ENCODE results near the gene ENDOD1. TPM values are rescaled to one million over a fixed set of nuclear protein-coding genes. Genes with fewer than 3 reads are reported as not detected.

ENDOD1 gene
- total RNA-seq, 1 donor from 2014 or later, result 1.9 TPM

DNA sequence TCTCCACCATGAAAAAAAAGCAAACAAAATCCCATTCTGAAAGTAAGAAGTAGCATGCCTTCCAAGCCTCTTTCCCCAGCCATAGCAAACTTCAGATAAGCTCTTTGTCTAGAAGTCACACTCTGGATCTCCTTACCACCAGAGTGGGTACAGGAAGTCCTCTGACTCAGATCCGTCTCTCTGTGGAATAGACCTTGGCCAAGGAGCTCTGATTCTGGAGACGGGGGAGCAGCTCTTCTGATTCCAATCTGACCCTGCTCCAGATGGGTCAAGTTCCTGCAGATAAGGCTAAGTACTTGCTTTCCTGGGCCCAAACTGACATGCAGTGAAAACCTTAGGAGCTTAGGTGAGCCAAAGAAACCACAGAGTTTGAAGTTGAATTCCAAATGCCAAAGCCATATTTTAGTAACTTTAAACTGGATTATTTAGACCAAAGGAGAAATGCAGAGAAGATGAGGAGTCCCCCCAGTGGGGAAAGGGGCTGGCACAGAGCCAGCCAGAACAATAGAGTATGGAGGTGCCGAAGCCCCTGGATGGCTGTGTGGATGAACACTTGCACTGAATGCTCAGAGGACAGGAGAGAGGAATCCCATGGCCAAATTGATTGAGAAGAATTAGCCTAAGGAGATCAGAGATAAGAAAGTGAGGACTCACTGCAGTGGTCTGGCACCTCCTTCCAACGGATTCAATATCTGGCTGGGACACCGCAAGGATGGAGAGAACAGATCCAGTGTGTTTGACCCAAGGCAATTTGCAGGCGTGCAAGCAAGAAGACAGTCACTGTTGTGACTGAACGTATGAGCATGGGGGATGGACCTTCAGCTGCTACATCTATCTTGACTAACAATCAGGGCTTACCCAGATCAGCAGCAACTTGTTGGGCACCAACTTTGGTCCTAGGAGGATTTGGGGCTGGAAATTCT, 54.9 kb downstream of the ENDOD1 start:
- H3K36me3 ChIP-seq, result no peaks in the 10 kb centered on the region
- no peak overlapping the region for H3K4me3 ChIP-seq
- H3K9ac ChIP-seq, result no peak overlapping the region
- peaks cover 2% of the 10 kb centered on the region for H3F3A ChIP-seq (ENCODE audit: low read depth)
- H3K27ac Mint-ChIP-seq, result no peak overlapping the region
- no peak overlapping the region for H3K27ac ChIP-seq
- no peak overlapping the region for H3K4me2 ChIP-seq
- H2AFZ ChIP-seq (replicated peaks), result no peak overlapping the region
- no peaks in the 10 kb centered on the region for H3K36me3 Mint-ChIP-seq
- DNase-seq (ENCODE audit: low spot score), result no peak
- H3K9me3 Mint-ChIP-seq, result no peaks in the 10 kb centered on the region
- H3K79me2 ChIP-seq (ENCODE audit: low read depth), result no peaks in the 10 kb centered on the region
- no peaks in the 10 kb centered on the region for H4K20me1 ChIP-seq (ENCODE audit: low read depth)
- TF ChIP-seq EZH2 (IDR thresholded peaks at IDR 0.05) (no peak), EZH2phosphoT487 (IDR thresholded peaks at IDR 0.05) (no peak), CTCF (IDR thresholded peaks at IDR 0.05) (no peak)
- no peak overlapping the region for H3K4me3 Mint-ChIP-seq
- no peaks in the 10 kb centered on the region for H3K9me3 ChIP-seq (ENCODE audit: low read depth)
- peaks cover 98% of the 10 kb centered on the region for H3K27me3 ChIP-seq
- H3K4me1 Mint-ChIP-seq, result peaks cover 17% of the 10 kb centered on the region
- H3K4me1 ChIP-seq, result no peaks in the 10 kb centered on the region
- peaks cover 2% of the 10 kb centered on the region for H3K27me3 Mint-ChIP-seq (ENCODE audit: insufficient read depth, low read depth)

- peaks cover 19% of the 10 kb centered on the region for H3K4me1 Mint-ChIP-seq
- H3K36me3 Mint-ChIP-seq, result no peaks in the 10 kb centered on the region
- peaks cover 2% of the 10 kb centered on the region for H3K27me3 Mint-ChIP-seq (ENCODE audit: insufficient read depth, low read depth)
- Histone ChIP-seq H3K36me3 (no peaks in the 10 kb centered on the region), H4K20me1 (ENCODE audit: low read depth) (no peaks in the 10 kb centered on the region), H3K4me1 (peaks cover 4% of the 10 kb centered on the region), H3F3A (ENCODE audit: low read depth) (peaks cover 11% of the 10 kb centered on the region), H3K9ac (no peak overlapping the region), H3K27ac (no peak overlapping the region), H2AFZ (replicated peaks) (no peak overlapping the region), H3K27me3 (peaks cover 98% of the 10 kb centered on the region), H3K4me3 (no peak overlapping the region), H3K79me2 (ENCODE audit: low read depth) (no peaks in the 10 kb centered on the region), H3K4me2 (no peak overlapping the region), H3K9me3 (ENCODE audit: low read depth) (no peaks in the 10 kb centered on the region)
- H3K27ac Mint-ChIP-seq, result no peak overlapping the region
- H3K9me3 Mint-ChIP-seq, result no peaks in the 10 kb centered on the region
- H3K4me3 Mint-ChIP-seq, result no peak overlapping the region
- TF ChIP-seq EZH2 (IDR thresholded peaks at IDR 0.05) (no peak), EZH2phosphoT487 (IDR thresholded peaks at IDR 0.05) (no peak), CTCF (IDR thresholded peaks at IDR 0.05) (no peak)
- no peak for DNase-seq (ENCODE audit: low spot score)
These were observed 55.9 kb downstream of the ENDOD1 start for GRCh38 chr11:95145430-95146060.

DNA sequence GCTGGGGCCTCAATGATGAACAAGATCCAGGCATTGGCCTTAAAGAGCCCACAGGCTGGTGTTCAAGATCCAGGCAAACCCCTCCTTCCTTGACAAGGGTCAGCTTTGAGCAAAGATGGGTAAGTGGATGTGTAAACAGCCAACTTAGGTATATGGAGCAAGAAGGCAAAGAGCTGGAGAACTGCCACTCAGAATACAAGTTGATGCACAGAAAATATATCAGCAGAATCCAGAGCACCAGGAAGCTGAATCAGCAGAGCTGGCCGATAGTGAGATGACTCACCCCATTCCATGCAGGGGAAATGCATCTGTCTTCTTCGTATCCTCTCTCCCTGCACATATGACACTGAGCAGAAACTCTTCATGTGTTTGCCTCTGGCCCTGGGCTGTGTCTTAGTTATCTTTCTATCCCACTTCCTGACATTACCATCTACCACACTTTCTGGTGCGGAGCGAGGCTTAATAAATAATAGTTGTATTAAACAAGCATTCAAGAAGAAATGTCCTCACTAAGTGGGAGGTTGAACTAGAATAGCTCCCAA, 57.8 kb downstream of the ENDOD1 start:
- no peak overlapping the region for H3K27ac ChIP-seq

More for the DNA sequence above, 57.8 kb downstream of the ENDOD1 start:
- H3K27me3 ChIP-seq, result peaks cover 83% of the 10 kb centered on the region
- no peak overlapping the region for H3K4me3 ChIP-seq
- peaks cover 25% of the 10 kb centered on the region for H3K4me1 Mint-ChIP-seq
- H3K36me3 Mint-ChIP-seq, result no peaks in the 10 kb centered on the region
- no peak overlapping the region for H3K27ac Mint-ChIP-seq
- no peaks in the 10 kb centered on the region for H3K36me3 ChIP-seq
- no peaks in the 10 kb centered on the region for H4K20me1 ChIP-seq (ENCODE audit: low read depth)
- H3K9ac ChIP-seq, result no peak overlapping the region
- no peak overlapping the region for H3K4me2 ChIP-seq
- H3F3A ChIP-seq (ENCODE audit: low read depth), result peaks cover 25% of the 10 kb centered on the region
- no peaks in the 10 kb centered on the region for H3K79me2 ChIP-seq (ENCODE audit: low read depth)
- no peak for DNase-seq (ENCODE audit: low spot score)
- no peak overlapping the region for H3K4me3 Mint-ChIP-seq
- H3K27me3 Mint-ChIP-seq (ENCODE audit: insufficient read depth, low read depth), result peaks cover 2% of the 10 kb centered on the region
- H3K4me1 ChIP-seq, result peaks cover 4% of the 10 kb centered on the region
- H2AFZ ChIP-seq (replicated peaks), result no peak overlapping the region
- H3K9me3 Mint-ChIP-seq, result no peaks in the 10 kb centered on the region
- TF ChIP-seq EZH2phosphoT487 (IDR thresholded peaks at IDR 0.05), result no peak
- no peak for TF ChIP-seq EZH2 (IDR thresholded peaks at IDR 0.05)
- no peak for TF ChIP-seq CTCF (IDR thresholded peaks at IDR 0.05)
- no peaks in the 10 kb centered on the region for H3K9me3 ChIP-seq (ENCODE audit: low read depth)
